GM12878 (cell line): Measurements from ENCODE around the gene ANKMY1. TPM values are rescaled to one million over a fixed set of nuclear protein-coding genes. Genes with fewer than 3 reads are reported as not detected.

Experiments
- ATAC-seq: fragments of 200-7000 bp; cut with Tn5 transposase; 3 replicates; pipeline ENCODE4 v1.9.1; 2020; ENCODE audit warnings: mild to moderate bottlenecking, moderate library complexity
- BruUV-seq: library from RNA; stranded (reverse); fragments of 400-500 nt; replicated peaks from 2 replicates; lab custom pipeline; 2021; lab: Mats Ljungman, UMichigan
- CTCF ChIA-PET: fragments of 300-600 bp; sonication (Branson Sonifier 250); formaldehyde crosslinking; extraction: SDS; loops from one replicate; lab custom pipeline; 2021; ENCODE audit warnings: inconsistent platforms; lab: Yijun Ruan, JAX
- POLR2A ChIA-PET: fragments of 350-600 bp; formaldehyde crosslinking; extraction: SDS; loops from one replicate; lab custom pipeline; 2021; ENCODE audit warnings: inconsistent platforms; lab: Charles Lee
- RAD21 ChIA-PET: fragments of 300-600 bp; sonication (Branson Sonifier 250); formaldehyde crosslinking; loops from one replicate; lab custom pipeline; 2023; ENCODE audit warnings: antibody characterized with exemption; ENCODE audit not compliant: unreplicated experiment; lab: Charles Lee
- SMC1A ChIA-PET: fragments of 300-600 bp; sonication (Branson Sonifier 250); formaldehyde crosslinking; loops from one replicate; lab custom pipeline; 2023; ENCODE audit not compliant: unreplicated experiment, uncharacterized antibody; lab: Charles Lee
- DNase-seq: peaks from one replicate; pipeline ENCODE4 v3.0.0-alpha.2; 2011; ENCODE audit warnings: low read depth, low spot score
- FAIRE-seq: peaks from 3 replicates; lab custom pipeline; 2011; peaks lifted over from hg19 to GRCh38; lab: Jason Lieb, UNC
- H2AFZ ChIP-seq: 2 replicates; pipeline ENCODE4 v1.6.0; 2011; ENCODE audit warnings: low read depth, low read length, control low read depth; ENCODE audit not compliant: control insufficient read depth
- H3K27ac ChIP-seq: 2 replicates; pipeline ENCODE4 v1.5.1; 2011; ENCODE audit warnings: control low read depth; ENCODE audit not compliant: control insufficient read depth, insufficient read depth
- H3K27me3 ChIP-seq, 2 experiments: replicated peaks in 1 of 2; 2 replicates each; pipeline versions ENCODE4 v1.6.0 to v1.6.1; 2011; ENCODE audit warnings: low read length in 1 of 2; ENCODE audit not compliant: control insufficient read depth in 2 of 2, insufficient read depth in 2 of 2
- H3K36me3 ChIP-seq, 2 experiments: 2 replicates each; pipeline ENCODE4 v1.5.1; 2011; ENCODE audit warnings: low read length in 1 of 2; ENCODE audit not compliant: control insufficient read depth in 2 of 2, insufficient read depth in 2 of 2
- H3K4me1 ChIP-seq: 2 replicates; pipeline ENCODE4 v1.6.1; 2011; ENCODE audit warnings: mild to moderate bottlenecking, low read length, moderate library complexity, mixed read lengths; ENCODE audit not compliant: control insufficient read depth, insufficient read depth
- H3K4me2 ChIP-seq: 2 replicates; pipeline ENCODE4 v1.6.0; 2011; ENCODE audit warnings: control low read depth; ENCODE audit not compliant: control insufficient read depth, insufficient read depth
- H3K4me3 ChIP-seq: fragments of 200-600 bp; sonication (generic); 2 replicates; pipeline ENCODE4 v1.5.1; 2016
- H3K79me2 ChIP-seq: 2 replicates; pipeline ENCODE4 v1.6.0; 2011; ENCODE audit warnings: low read length; ENCODE audit not compliant: control insufficient read depth, insufficient read depth
- H3K9ac ChIP-seq: 2 replicates; pipeline ENCODE4 v1.8.0; 2011; ENCODE audit warnings: low read length, control low read depth, mixed read lengths; ENCODE audit not compliant: control insufficient read depth, insufficient read depth
- H3K9me3 ChIP-seq: replicated peaks from 3 replicates; pipeline ENCODE4 v1.5.1; 2011; ENCODE audit warnings: mild to moderate bottlenecking, low read length; ENCODE audit not compliant: control insufficient read depth, insufficient read depth
- H4K20me1 ChIP-seq: 2 replicates; pipeline ENCODE4 v1.6.0; 2011; ENCODE audit not compliant: control insufficient read depth, insufficient read depth
- BHLHE40 ChIP-seq, 2 experiments: fragments of 450-650 bp in 1 of 2; IDR thresholded peaks; 2 replicates each; pipeline ENCODE4 v1.6.1; 2011 to 2017; ENCODE audit warnings: low read depth in 2 of 2, borderline replicate concordance in 1 of 2, improper control_type of control experiment in 1 of 2, low read length in 1 of 2, mild to moderate bottlenecking in 1 of 2
- CHD1 ChIP-seq: IDR thresholded peaks from 2 replicates; pipeline ENCODE4 v1.6.1; 2012; ENCODE audit warnings: low read depth, low read length, improper control_type of control experiment
- GABPA ChIP-seq: IDR thresholded peaks from 2 replicates; pipeline ENCODE4 v1.6.1; 2014; ENCODE audit warnings: antibody characterized with exemption, low read depth, mild to moderate bottlenecking, inconsistent platforms
- NBN ChIP-seq: fragments of 450-650 bp; IDR thresholded peaks from 2 replicates; pipeline ENCODE4 v1.6.1; 2016
- NR2F1 ChIP-seq: fragments of 450-650 bp; conservative IDR thresholded peaks from 2 replicates; pipeline ENCODE4 v1.6.1; 2017; ENCODE audit warnings: mild to moderate bottlenecking
- STAT3 ChIP-seq: IDR thresholded peaks from 2 replicates; pipeline ENCODE4 v1.6.1; 2011; ENCODE audit warnings: low read depth, low read length, improper control_type of control experiment
- ZSCAN29 ChIP-seq: fragments of 450-650 bp; IDR thresholded peaks from 2 replicates; pipeline ENCODE4 v1.6.1; 2017; ENCODE audit warnings: mild to moderate bottlenecking, moderate library complexity
- WGBS: methylation state at CpG from one replicate; pipeline ENCODE4 v1.1.6; 2016; ENCODE audit warnings: low lambda C conversion rate; ENCODE audit not compliant: insufficient replicate concordance, insufficient coverage; ENCODE audit errors: missing lambda C conversion rate; 5-methylcytosine and 5-hydroxymethylcytosine counted together
- in situ Hi-C: fragments of 300-500 bp; cut with MboI; formaldehyde crosslinking; loops from 9 replicates; pipeline ENCODE4 v1.14.3; 2018; ENCODE audit warnings: mixed read lengths
- intact Hi-C: fragments of 100-400 bp; cut with micrococcal nuclease; formaldehyde crosslinking; loops from one replicate; pipeline ENCODE4 v1.14.2; 2022; ENCODE audit not compliant: unreplicated experiment
- polyA plus RNA-seq, 11 experiments: library from polyadenylated mRNA; depleted of rRNA in 4 of 11; unstranded in 6 of 11; stranded (reverse) in 5 of 11; fragments of >200 nt; fragmentation: Nextera tagmentation in 4 of 11; fragmentation: Illumina TruSeq in 1 of 11; extraction: Ambion mirVana in 4 of 11; extraction: Trizol in 1 of 11; gene quantifications; 1 replicate in 1 of 11; 2 replicates in 10 of 11; pipeline versions ENCODE4 v1.2.1 to v1.2.3, GENCODE V29; 2011 to 2016; ENCODE audit warnings: inconsistent platforms in 2 of 11, missing spikeins in 2 of 11, low read depth in 1 of 11
- total RNA-seq, 4 experiments: library from RNA; depleted of rRNA in 3 of 4; stranded (reverse); fragments of >200 nt in 3 of 4; fragmentation: Illumina TruSeq in 1 of 4; extraction: Trizol in 1 of 4; gene quantifications; 2 replicates each; pipeline versions ENCODE4 v1.2.1 to v1.2.3, GENCODE V29; 2013 to 2021
- TF ChIP-seq, protein P1 (sequence below): fragments of 450-650 bp; formaldehyde crosslinking; IDR thresholded peaks from 2 replicates; pipeline ENCODE4 v1.5.0; 2022; ENCODE audit warnings: mild to moderate bottlenecking, missing genetic modification characterization
- TF ChIP-seq, protein P2 (sequence below): fragments of 450-650 bp; IDR thresholded peaks from 2 replicates; pipeline ENCODE4 v1.6.1; 2016; ENCODE audit warnings: mild to moderate bottlenecking
- TF ChIP-seq, protein P3 (sequence below): fragments of 450-650 bp; IDR thresholded peaks from 2 replicates; pipeline ENCODE4 v1.6.1; 2018; ENCODE audit warnings: borderline replicate concordance, mild to moderate bottlenecking; ENCODE audit not compliant: partially characterized antibody

The ANKMY1 gene
- total and polyA plus RNA-seq, 10 of the 15 experiments (the other 5 are each of a cell fraction or from before 2014, with no cell fraction given): 1.1 to 15.3 (median 11.1) TPM

DNA sequence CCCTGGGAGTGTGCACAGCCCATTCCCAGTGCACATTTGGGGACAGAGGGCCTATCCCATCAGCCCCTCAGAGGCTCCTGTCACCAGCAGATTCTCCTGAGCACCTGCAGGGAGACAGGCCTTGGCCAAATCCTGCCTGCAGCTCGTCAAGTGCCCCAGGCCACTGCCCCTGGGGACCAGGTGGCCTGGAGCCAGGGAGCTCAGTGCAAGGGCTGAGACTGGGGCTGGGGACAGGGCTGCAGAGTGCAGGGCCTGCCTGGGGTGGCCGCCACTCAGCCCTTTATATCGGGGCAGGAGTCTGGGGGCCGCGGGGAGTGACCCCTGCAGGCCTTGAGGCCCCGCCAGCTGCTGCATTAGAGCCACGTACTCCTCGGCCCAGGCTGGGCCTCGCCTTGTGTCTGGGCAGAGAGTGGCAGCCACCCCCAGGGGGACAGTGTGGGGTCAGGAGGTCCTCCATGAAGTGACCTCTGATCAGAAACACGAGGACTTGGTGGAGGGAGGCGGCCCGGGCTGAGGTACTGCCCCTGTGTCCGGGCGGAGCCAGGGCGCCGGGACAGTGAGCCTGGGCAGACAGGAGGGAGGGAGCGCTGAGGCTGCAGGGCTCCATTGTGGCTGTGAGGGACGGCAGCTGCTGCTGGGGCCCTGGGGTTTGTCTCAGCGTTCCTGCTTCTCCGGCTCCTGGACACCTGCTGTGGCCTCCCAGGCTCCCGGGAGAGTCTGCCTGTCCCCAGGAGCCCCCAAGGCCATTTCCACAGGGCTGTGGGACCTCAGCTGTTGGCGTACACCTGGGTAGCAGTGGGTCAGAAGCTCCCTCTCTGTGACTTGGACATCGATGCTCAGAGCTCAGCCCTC, 98.2 kb downstream of the ANKMY1 start (continued):
- TF ChIP-seq, protein P1, sequence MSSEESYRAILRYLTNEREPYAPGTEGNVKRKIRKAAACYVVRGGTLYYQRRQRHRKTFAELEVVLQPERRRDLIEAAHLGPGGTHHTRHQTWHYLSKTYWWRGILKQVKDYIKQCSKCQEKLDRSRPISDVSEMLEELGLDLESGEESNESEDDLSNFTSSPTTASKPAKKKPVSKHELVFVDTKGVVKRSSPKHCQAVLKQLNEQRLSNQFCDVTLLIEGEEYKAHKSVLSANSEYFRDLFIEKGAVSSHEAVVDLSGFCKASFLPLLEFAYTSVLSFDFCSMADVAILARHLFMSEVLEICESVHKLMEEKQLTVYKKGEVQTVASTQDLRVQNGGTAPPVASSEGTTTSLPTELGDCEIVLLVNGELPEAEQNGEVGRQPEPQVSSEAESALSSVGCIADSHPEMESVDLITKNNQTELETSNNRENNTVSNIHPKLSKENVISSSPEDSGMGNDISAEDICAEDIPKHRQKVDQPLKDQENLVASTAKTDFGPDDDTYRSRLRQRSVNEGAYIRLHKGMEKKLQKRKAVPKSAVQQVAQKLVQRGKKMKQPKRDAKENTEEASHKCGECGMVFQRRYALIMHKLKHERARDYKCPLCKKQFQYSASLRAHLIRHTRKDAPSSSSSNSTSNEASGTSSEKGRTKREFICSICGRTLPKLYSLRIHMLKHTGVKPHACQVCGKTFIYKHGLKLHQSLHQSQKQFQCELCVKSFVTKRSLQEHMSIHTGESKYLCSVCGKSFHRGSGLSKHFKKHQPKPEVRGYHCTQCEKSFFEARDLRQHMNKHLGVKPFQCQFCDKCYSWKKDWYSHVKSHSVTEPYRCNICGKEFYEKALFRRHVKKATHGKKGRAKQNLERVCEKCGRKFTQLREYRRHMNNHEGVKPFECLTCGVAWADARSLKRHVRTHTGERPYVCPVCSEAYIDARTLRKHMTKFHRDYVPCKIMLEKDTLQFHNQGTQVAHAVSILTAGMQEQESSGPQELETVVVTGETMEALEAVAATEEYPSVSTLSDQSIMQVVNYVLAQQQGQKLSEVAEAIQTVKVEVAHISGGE (CRISPR knock-in tag): no peak
- TF ChIP-seq NR2F1: no peak

DNA sequence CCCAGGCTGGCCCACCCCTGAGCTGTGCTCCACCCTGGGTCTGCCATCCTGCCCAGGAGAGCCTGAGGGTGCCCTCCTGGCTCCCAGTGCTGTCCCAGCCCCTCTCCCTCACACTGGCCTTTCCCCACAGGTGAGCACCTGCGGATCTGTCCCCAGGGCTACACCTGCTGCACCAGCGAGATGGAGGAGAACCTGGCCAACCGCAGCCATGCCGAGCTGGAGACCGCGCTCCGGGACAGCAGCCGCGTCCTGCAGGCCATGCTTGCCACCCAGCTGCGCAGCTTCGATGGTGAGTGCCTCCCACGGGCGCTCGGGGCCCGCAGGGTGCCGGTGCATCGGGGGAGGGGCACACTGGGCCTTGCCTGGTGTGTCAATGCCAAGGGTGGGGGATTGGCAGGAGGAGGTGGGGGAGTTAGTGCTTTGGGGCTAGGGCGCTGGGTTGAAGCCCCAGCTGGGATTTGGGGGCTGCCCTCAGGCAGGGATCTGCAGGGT, 98.8 kb downstream of the ANKMY1 start:
- no peak for FAIRE-seq
- no peak for DNase-seq
- no TSS peak for BruUV-seq
- no peak for ATAC-seq
- Histone ChIP-seq H4K20me1 (no peaks in the 10 kb centered on the region), H3K4me2 (no peak overlapping the region), H3K9ac (no peak overlapping the region), H3K27me3 (peaks cover 8 to 10% of the 10 kb centered on the region in 2 experiments), H3K79me2 (no peaks in the 10 kb centered on the region), H3K4me1 (no peaks in the 10 kb centered on the region), H2AFZ (no peak overlapping the region), H3K9me3 (no peaks in the 10 kb centered on the region), H3K27ac (no peak overlapping the region), H3K4me3 (no peak overlapping the region), H3K36me3 (no peaks in the 10 kb centered on the region)
- POLR2A ChIA-PET: no interaction called here
- 36% methylated on average over 18 of the region's 18 CpGs for WGBS
- RAD21 ChIA-PET: no interaction called here
- CTCF ChIA-PET: no interaction called here
- intact Hi-C loops (no loop called here), in situ Hi-C loops (no loop called here)
- SMC1A ChIA-PET: no interaction called here
- TF ChIP-seq BHLHE40 (IDR thresholded peaks at IDR 0.05; ENCODE audit: borderline replicate concordance in 1 of 2, low read depth in 2 of 2, low read length in 1 of 2) (no peak), STAT3 (no peak), GABPA (no peak), CHD1 (no peak), NBN (no peak), ZSCAN29 (no peak)
- TF ChIP-seq, protein P1 (CRISPR knock-in tag): no peak
- TF ChIP-seq, protein P2, sequence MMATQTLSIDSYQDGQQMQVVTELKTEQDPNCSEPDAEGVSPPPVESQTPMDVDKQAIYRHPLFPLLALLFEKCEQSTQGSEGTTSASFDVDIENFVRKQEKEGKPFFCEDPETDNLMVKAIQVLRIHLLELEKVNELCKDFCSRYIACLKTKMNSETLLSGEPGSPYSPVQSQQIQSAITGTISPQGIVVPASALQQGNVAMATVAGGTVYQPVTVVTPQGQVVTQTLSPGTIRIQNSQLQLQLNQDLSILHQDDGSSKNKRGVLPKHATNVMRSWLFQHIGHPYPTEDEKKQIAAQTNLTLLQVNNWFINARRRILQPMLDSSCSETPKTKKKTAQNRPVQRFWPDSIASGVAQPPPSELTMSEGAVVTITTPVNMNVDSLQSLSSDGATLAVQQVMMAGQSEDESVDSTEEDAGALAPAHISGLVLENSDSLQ: no peak
- TF ChIP-seq, protein P3, sequence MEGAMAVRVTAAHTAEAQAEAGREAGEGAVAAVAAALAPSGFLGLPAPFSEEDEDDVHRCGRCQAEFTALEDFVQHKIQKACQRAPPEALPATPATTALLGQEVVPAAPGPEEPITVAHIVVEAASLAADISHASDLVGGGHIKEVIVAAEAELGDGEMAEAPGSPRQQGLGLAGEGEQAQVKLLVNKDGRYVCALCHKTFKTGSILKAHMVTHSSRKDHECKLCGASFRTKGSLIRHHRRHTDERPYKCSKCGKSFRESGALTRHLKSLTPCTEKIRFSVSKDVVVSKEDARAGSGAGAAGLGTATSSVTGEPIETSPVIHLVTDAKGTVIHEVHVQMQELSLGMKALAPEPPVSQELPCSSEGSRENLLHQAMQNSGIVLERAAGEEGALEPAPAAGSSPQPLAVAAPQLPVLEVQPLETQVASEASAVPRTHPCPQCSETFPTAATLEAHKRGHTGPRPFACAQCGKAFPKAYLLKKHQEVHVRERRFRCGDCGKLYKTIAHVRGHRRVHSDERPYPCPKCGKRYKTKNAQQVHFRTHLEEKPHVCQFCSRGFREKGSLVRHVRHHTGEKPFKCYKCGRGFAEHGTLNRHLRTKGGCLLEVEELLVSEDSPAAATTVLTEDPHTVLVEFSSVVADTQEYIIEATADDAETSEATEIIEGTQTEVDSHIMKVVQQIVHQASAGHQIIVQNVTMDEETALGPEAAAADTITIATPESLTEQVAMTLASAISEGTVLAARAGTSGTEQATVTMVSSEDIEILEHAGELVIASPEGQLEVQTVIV: no peak
